OCI-LY3 (cell line): ENCODE measurements around the gene RBM19.

ENCODE experiments used
- CTCF ChIP-seq: fragments of 200-600, 300-600 bp; sonication (generic); IDR thresholded peaks from 2 replicates; pipeline ENCODE4 v1.5.1; 2014; ENCODE audit warnings: antibody characterized with exemption, low read length, low read depth
- EZH2phosphoT487 ChIP-seq: fragments of 200-600 bp; shearing (Covaris generic); IDR thresholded peaks from 2 replicates; pipeline ENCODE4 v1.6.1; 2018; ENCODE audit warnings: antibody characterized with exemption, mixed run types, low read depth

- TF ChIP-seq CTCF (no peak), EZH2phosphoT487 (no peak)
Observed at GRCh38 chr12:114011711-114012110, 45.6 kb upstream of the RBM19 start.
